C4-2B (cell line): ENCODE data around the gene MEIS1.
A peak's percentile ranks its signal among the peaks of the same experiment; 100 is the strongest.

Experiments used
- CTCF ChIP-seq: fragments of 450-650 bp; conservative IDR thresholded peaks from 2 replicates; pipeline ENCODE4 v1.5.1; 2017; ENCODE audit warnings: mild to moderate bottlenecking
- ZFX ChIP-seq: fragments of 450-650 bp; IDR thresholded peaks from 2 replicates; pipeline ENCODE4 v1.6.1; 2017

- 0 out of 2 replicates have a peak, but pooled peaks have one; percentile 8 for TF ChIP-seq CTCF
- no peak for TF ChIP-seq ZFX
Observed at GRCh38 chr2:66607152-66607551, 172.2 kb downstream of the MEIS1 start.
